GM23338 (cell line): ENCODE data around the gene ATRIP. TPM values are rescaled to one million over a fixed set of nuclear protein-coding genes. Genes with fewer than 3 reads are reported as not detected.

Experiments used
- ATAC-seq: fragments of 200-7000 bp; cut with Tn5 transposase; 3 replicates; pipeline ENCODE4 v1.9.1; 2020
- DNase-seq: peaks from one replicate; pipeline ENCODE4 v3.0.0-alpha.2; 2015; ENCODE audit warnings: low spot score
- H2AFZ ChIP-seq: fragments of 200-600 bp; sonication (generic); 2 replicates; pipeline ENCODE4 v1.8.0; 2016; ENCODE audit warnings: antibody characterized with exemption, mild to moderate bottlenecking, moderate library complexity
- H3F3A ChIP-seq: fragments of 200-600 bp; sonication (generic); replicated peaks from 2 replicates; pipeline ENCODE4 v1.8.0; 2017; ENCODE audit warnings: antibody characterized with exemption, mixed run types, low read depth
- H3K27ac ChIP-seq: fragments of 200-600 bp; sonication (generic); 2 replicates; pipeline ENCODE4 v1.6.1; 2016; ENCODE audit warnings: low read depth
- H3K27me3 ChIP-seq: fragments of 200-600 bp; sonication (generic); 2 replicates; pipeline ENCODE4 v1.8.0; 2016; ENCODE audit warnings: mild to moderate bottlenecking, mixed run types, moderate library complexity; ENCODE audit not compliant: insufficient read depth
- H3K36me3 ChIP-seq: fragments of 200-600 bp; sonication (generic); 2 replicates; pipeline ENCODE4 v1.8.0; 2016; ENCODE audit warnings: mild to moderate bottlenecking; ENCODE audit not compliant: insufficient read depth
- H3K4me1 ChIP-seq: fragments of 200-600 bp; sonication (generic); 2 replicates; pipeline ENCODE4 v1.8.0; 2016; ENCODE audit warnings: mild to moderate bottlenecking, moderate library complexity; ENCODE audit not compliant: insufficient read depth
- H3K4me2 ChIP-seq: fragments of 200-600 bp; sonication (generic); 2 replicates; pipeline ENCODE4 v1.7.1; 2017; ENCODE audit warnings: mixed run types
- H3K4me3 ChIP-seq: fragments of 200-600 bp; sonication (generic); 2 replicates; pipeline ENCODE4 v1.6.1; 2016; ENCODE audit warnings: mixed run types
- H3K79me2 ChIP-seq: fragments of 200-600 bp; sonication (generic); replicated peaks from 2 replicates; pipeline ENCODE4 v1.8.0; 2017; ENCODE audit warnings: mild to moderate bottlenecking; ENCODE audit not compliant: insufficient read depth
- H3K9me2 ChIP-seq: fragments of 200-600 bp; sonication (generic); 2 replicates; pipeline ENCODE4 v1.8.0; 2017; ENCODE audit not compliant: insufficient read depth
- H4K20me1 ChIP-seq: fragments of 200-600 bp; sonication (generic); replicated peaks from 2 replicates; pipeline ENCODE4 v1.8.0; 2017; ENCODE audit warnings: mild to moderate bottlenecking; ENCODE audit not compliant: insufficient read depth
- H3K27ac Mint-ChIP-seq: 2 replicates; pipeline ENCODE4 v1.8.0; 2020; ENCODE audit warnings: inconsistent platforms, mild to moderate bottlenecking, moderate library complexity, mixed read lengths
- H3K27me3 Mint-ChIP-seq: 3 replicates; pipeline ENCODE4 v1.8.0; 2022; ENCODE audit warnings: low read depth, mild to moderate bottlenecking, moderate library complexity, mixed read lengths, inconsistent platforms; ENCODE audit not compliant: insufficient read depth, poor library complexity
- H3K36me3 Mint-ChIP-seq: 3 replicates; pipeline ENCODE4 v1.8.0; 2021; ENCODE audit warnings: low read depth, mild to moderate bottlenecking, inconsistent platforms, moderate library complexity, mixed read lengths
- H3K4me1 Mint-ChIP-seq: 3 replicates; pipeline ENCODE4 v1.8.0; 2020; ENCODE audit warnings: mild to moderate bottlenecking, inconsistent platforms, mixed read lengths
- H3K4me3 Mint-ChIP-seq: 3 replicates; pipeline ENCODE4 v1.8.0; 2021; ENCODE audit warnings: moderate library complexity, mild to moderate bottlenecking, inconsistent platforms, mixed read lengths
- H3K9me3 Mint-ChIP-seq: 3 replicates; pipeline ENCODE4 v1.8.0; 2020; ENCODE audit warnings: moderate library complexity, mild to moderate bottlenecking, inconsistent platforms, mixed read lengths
- CREB1 ChIP-seq: fragments of 250-450 bp; sonication (Bioruptor Pico); IDR thresholded peaks from 2 replicates; pipeline ENCODE4 v1.5.0; 2020; ENCODE audit warnings: low read depth, mild to moderate bottlenecking, moderate library complexity
- EZH2 ChIP-seq: fragments of 200-600 bp; sonication (generic); IDR thresholded peaks from one replicate; pipeline ENCODE4 v1.8.0; 2017; ENCODE audit warnings: antibody characterized with exemption, mild to moderate bottlenecking, low read depth; ENCODE audit not compliant: unreplicated experiment
- EZH2phosphoT487 ChIP-seq: fragments of 200-600 bp; sonication (generic); IDR thresholded peaks from one replicate; pipeline ENCODE4 v1.8.1; 2018; ENCODE audit warnings: antibody characterized with exemption; ENCODE audit not compliant: unreplicated experiment
- JUNB ChIP-seq: IDR thresholded peaks from one replicate; pipeline ENCODE4 v1.6.1; 2016; ENCODE audit warnings: antibody characterized with exemption; ENCODE audit not compliant: unreplicated experiment
- NANOG ChIP-seq: IDR thresholded peaks from 2 replicates; pipeline ENCODE4 v1.6.1; 2016; ENCODE audit warnings: antibody characterized with exemption, borderline replicate concordance
- POLR2AphosphoS5 ChIP-seq: IDR thresholded peaks from 2 replicates; pipeline ENCODE4 v1.6.1; 2016; ENCODE audit warnings: antibody characterized with exemption, low read depth
- REST ChIP-seq: IDR thresholded peaks from one replicate; pipeline ENCODE4 v1.6.1; 2018; ENCODE audit warnings: antibody characterized with exemption; ENCODE audit not compliant: unreplicated experiment
- STAT1 ChIP-seq: IDR thresholded peaks from one replicate; pipeline ENCODE4 v1.6.1; 2016; ENCODE audit warnings: antibody characterized with exemption; ENCODE audit not compliant: unreplicated experiment
- ZNF114 ChIP-seq: fragments of 250-450 bp; sonication (Bioruptor Pico); IDR thresholded peaks from 2 replicates; pipeline ENCODE4 v1.5.0; 2020; ENCODE audit warnings: mild to moderate bottlenecking, moderate library complexity
- ZNF331 ChIP-seq: fragments of 250-450 bp; sonication (Bioruptor Pico); IDR thresholded peaks from 2 replicates; pipeline ENCODE4 v1.5.0; 2020; ENCODE audit warnings: low read depth, mild to moderate bottlenecking, moderate library complexity
- polyA plus RNA-seq: library from polyadenylated mRNA; unstranded; fragments of >200 nt; fragmentation: Nextera tagmentation; extraction: Ambion mirVana; gene quantifications from 2 replicates; pipeline ENCODE4 v1.2.1, GENCODE V29; 2016
- total RNA-seq: library from RNA; depleted of rRNA; stranded (reverse); fragments of >200 nt; shearing (Covaris generic); gene quantifications from 2 replicates; pipeline ENCODE4 v1.2.3, GENCODE V29; 2014
- TF ChIP-seq, protein P1 (sequence below), 2 experiments: fragments of 200-600 bp in 1 of 2; sonication (generic) in 1 of 2; conservative IDR thresholded peaks; 2 replicates each; pipeline versions ENCODE4 v1.5.1 to v1.6.1; 2016 to 2017; ENCODE audit warnings: antibody characterized with exemption in 2 of 2, low read depth in 2 of 2, mild to moderate bottlenecking in 2 of 2, moderate library complexity in 1 of 2
- TF ChIP-seq, protein P2 (sequence below): IDR thresholded peaks from 2 replicates; pipeline ENCODE4 v1.6.1; 2016; ENCODE audit warnings: antibody characterized with exemption

The ATRIP gene
- total and polyA plus RNA-seq, 2 experiments from 2014 or later, result 5.8 to 17.3 TPM

DNA sequence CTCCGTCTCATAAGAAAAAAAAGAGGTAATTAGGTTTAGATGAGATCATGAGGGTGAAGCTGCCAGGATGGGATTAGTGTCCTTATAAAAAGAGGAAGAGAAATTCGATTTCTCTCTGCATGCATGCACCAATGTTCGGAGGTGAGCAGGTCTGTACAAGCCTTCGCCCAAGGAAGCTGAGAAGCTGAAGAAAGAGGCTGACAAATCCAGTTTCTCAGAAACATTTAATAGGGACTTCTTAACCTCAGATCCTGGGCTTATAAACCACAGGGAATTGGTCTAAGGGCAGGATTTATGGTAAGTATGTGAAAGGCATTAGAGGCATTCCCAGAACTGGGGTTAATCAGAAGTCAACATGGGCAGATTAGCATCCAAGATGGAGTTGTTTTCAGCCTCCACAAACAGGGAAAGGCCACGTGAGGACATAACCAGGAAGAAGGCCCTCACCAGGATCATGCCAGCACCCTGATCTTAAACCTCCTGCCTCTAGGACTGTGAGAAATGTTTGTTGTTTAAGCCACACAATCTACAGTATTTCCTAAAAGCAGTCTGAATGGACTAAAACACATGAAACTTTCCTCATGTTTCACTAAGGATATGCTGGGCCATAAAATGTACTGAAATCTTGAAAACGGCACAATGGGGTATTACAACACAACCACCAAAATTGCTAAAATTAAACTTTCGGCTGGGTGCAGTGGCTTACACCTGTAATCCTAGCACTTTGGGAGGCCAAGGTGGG lies 46.1 kb downstream of the ATRIP start:
- H3K27me3 ChIP-seq, result no peaks in the 10 kb centered on the region
- Mint-ChIP-seq H3K4me3 (no peak overlapping the region), H3K9me3 (no peaks in the 10 kb centered on the region), H3K4me1 (peaks cover 12% of the 10 kb centered on the region), H3K27me3 (peaks cover 10% of the 10 kb centered on the region), H3K27ac (no peak overlapping the region), H3K36me3 (peaks cover 29% of the 10 kb centered on the region)
- no peak overlapping the region for H3K4me2 ChIP-seq
- DNase-seq (no peak), ATAC-seq (no peak)
- H3K4me1 ChIP-seq, result peaks cover 3% of the 10 kb centered on the region; the same call in 1 of the 2 replicates
- H3K4me3 ChIP-seq, result no peak overlapping the region
- no peak overlapping the region for H2AFZ ChIP-seq
- H3K9me2 ChIP-seq, result no peaks in the 10 kb centered on the region
- no peaks in the 10 kb centered on the region for H4K20me1 ChIP-seq
- H3K79me2 ChIP-seq, result no peaks in the 10 kb centered on the region
- H3K27ac ChIP-seq, result no peak overlapping the region
- H3K36me3 ChIP-seq, result no peaks in the 10 kb centered on the region
- TF ChIP-seq EZH2, result no peak
- TF ChIP-seq REST, result no peak
- TF ChIP-seq JUNB, result no peak
- 0 out of 2 replicates have a peak, but pooled peaks cover 2% of the 10 kb centered on the region for H3F3A ChIP-seq

DNA sequence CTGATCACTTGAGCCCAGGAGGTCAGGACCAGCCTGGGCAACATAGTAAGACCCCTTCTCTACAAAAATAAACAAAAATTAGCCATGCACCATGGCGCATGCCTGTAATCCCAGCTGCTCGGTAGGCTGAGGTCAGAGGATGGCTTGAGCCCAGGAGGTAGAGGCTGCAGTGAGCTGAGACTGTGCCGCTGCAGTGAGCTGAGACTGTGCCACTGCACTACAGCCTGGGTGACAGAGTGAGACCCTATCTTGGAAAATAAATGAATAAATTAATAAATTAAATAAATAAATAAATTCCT lies 46.6 kb downstream of the ATRIP start:
- no peak for ATAC-seq
- TF ChIP-seq EZH2phosphoT487, result no peak
- no peak for TF ChIP-seq NANOG
- no peak for TF ChIP-seq EZH2
- no peak for TF ChIP-seq STAT1
- TF ChIP-seq REST, result no peak
- TF ChIP-seq CREB1 (CRISPR knock-in tag), result no peak
- TF ChIP-seq JUNB, result no peak
- no peak for TF ChIP-seq ZNF331 (CRISPR knock-in tag)
- TF ChIP-seq, protein P1, sequence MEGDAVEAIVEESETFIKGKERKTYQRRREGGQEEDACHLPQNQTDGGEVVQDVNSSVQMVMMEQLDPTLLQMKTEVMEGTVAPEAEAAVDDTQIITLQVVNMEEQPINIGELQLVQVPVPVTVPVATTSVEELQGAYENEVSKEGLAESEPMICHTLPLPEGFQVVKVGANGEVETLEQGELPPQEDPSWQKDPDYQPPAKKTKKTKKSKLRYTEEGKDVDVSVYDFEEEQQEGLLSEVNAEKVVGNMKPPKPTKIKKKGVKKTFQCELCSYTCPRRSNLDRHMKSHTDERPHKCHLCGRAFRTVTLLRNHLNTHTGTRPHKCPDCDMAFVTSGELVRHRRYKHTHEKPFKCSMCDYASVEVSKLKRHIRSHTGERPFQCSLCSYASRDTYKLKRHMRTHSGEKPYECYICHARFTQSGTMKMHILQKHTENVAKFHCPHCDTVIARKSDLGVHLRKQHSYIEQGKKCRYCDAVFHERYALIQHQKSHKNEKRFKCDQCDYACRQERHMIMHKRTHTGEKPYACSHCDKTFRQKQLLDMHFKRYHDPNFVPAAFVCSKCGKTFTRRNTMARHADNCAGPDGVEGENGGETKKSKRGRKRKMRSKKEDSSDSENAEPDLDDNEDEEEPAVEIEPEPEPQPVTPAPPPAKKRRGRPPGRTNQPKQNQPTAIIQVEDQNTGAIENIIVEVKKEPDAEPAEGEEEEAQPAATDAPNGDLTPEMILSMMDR (conservative IDR thresholded peaks at IDR 0.05; ENCODE audit: low read depth in 2 of 2), result no peak
- no peak for TF ChIP-seq ZNF114 (CRISPR knock-in tag)
- no peak for TF ChIP-seq POLR2AphosphoS5
- TF ChIP-seq, protein P2, sequence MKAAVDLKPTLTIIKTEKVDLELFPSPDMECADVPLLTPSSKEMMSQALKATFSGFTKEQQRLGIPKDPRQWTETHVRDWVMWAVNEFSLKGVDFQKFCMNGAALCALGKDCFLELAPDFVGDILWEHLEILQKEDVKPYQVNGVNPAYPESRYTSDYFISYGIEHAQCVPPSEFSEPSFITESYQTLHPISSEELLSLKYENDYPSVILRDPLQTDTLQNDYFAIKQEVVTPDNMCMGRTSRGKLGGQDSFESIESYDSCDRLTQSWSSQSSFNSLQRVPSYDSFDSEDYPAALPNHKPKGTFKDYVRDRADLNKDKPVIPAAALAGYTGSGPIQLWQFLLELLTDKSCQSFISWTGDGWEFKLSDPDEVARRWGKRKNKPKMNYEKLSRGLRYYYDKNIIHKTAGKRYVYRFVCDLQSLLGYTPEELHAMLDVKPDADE, result no peak

More for the DNA sequence above, 46.6 kb downstream of the ATRIP start:
- Histone ChIP-seq H3K79me2 (no peaks in the 10 kb centered on the region), H4K20me1 (no peaks in the 10 kb centered on the region), H3K36me3 (peaks cover 2% of the 10 kb centered on the region; the same call in 1 of the 2 replicates), H3F3A (0 out of 2 replicates have a peak, but pooled peaks cover 2% of the 10 kb centered on the region), H3K4me1 (peaks cover 3% of the 10 kb centered on the region; the same call in 1 of the 2 replicates), H3K27ac (no peak overlapping the region), H3K4me2 (no peak overlapping the region), H3K27me3 (no peaks in the 10 kb centered on the region), H2AFZ (no peak overlapping the region), H3K9me2 (no peaks in the 10 kb centered on the region), H3K4me3 (no peak overlapping the region)
- H3K4me1 Mint-ChIP-seq, result peaks cover 12% of the 10 kb centered on the region
- H3K36me3 Mint-ChIP-seq, result peaks cover 31% of the 10 kb centered on the region
- H3K9me3 Mint-ChIP-seq, result peaks cover 2% of the 10 kb centered on the region; the same call in 2 of the 3 replicates
- H3K27ac Mint-ChIP-seq, result no peak overlapping the region
- H3K27me3 Mint-ChIP-seq, result peaks cover 11% of the 10 kb centered on the region
- no peak for DNase-seq
- H3K4me3 Mint-ChIP-seq, result no peak overlapping the region
